ENCODE results near the gene RIOK2.

Gene RIOK2

DNA sequence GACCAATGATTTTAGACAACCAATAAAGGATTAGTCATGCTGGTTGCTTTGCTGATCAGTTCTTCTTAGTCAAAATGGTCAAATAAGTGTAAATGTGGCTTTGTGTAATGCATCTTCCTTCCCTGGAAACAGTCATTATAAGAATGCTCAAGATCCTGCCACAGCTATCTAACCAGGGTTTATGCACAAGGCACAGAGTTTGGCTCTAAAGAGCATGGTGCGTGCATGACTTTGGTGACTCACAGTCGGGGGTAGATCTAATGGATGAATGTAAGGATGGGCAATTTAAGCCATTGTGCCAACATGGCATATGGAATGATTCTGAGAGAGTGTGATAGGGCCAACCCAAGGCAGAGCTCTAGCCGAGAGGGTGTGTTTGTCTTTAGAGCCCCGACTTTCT, 47.2 kb downstream of the RIOK2 start:
- TF ChIP-seq YY1 (IDR thresholded peaks at IDR 0.05; ENCODE audit: low read depth) (no peak), NFIC (IDR thresholded peaks at IDR 0.05) (no peak), EGR1 (IDR thresholded peaks at IDR 0.05) (no peak), TCF12 (IDR thresholded peaks at IDR 0.05; ENCODE audit: low read depth) (no peak), RAD21 (IDR thresholded peaks at IDR 0.05; ENCODE audit: low read depth) (no peak), CEBPB (IDR thresholded peaks at IDR 0.05) (no peak), FOXM1 (IDR thresholded peaks at IDR 0.05; ENCODE audit: borderline replicate concordance, low read depth) (no peak), TAF1 (IDR thresholded peaks at IDR 0.05; ENCODE audit: low read depth) (no peak), ZBTB7A (IDR thresholded peaks at IDR 0.05; ENCODE audit: low read depth) (no peak), CREB1 (IDR thresholded peaks at IDR 0.05; ENCODE audit: low read depth) (no peak), EP300 (IDR thresholded peaks at IDR 0.05; ENCODE audit: borderline replicate concordance) (no peak), TEAD4 (IDR thresholded peaks at IDR 0.05) (no peak)
- TF ChIP-seq, protein P1, sequence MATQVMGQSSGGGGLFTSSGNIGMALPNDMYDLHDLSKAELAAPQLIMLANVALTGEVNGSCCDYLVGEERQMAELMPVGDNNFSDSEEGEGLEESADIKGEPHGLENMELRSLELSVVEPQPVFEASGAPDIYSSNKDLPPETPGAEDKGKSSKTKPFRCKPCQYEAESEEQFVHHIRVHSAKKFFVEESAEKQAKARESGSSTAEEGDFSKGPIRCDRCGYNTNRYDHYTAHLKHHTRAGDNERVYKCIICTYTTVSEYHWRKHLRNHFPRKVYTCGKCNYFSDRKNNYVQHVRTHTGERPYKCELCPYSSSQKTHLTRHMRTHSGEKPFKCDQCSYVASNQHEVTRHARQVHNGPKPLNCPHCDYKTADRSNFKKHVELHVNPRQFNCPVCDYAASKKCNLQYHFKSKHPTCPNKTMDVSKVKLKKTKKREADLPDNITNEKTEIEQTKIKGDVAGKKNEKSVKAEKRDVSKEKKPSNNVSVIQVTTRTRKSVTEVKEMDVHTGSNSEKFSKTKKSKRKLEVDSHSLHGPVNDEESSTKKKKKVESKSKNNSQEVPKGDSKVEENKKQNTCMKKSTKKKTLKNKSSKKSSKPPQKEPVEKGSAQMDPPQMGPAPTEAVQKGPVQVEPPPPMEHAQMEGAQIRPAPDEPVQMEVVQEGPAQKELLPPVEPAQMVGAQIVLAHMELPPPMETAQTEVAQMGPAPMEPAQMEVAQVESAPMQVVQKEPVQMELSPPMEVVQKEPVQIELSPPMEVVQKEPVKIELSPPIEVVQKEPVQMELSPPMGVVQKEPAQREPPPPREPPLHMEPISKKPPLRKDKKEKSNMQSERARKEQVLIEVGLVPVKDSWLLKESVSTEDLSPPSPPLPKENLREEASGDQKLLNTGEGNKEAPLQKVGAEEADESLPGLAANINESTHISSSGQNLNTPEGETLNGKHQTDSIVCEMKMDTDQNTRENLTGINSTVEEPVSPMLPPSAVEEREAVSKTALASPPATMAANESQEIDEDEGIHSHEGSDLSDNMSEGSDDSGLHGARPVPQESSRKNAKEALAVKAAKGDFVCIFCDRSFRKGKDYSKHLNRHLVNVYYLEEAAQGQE (IDR thresholded peaks at IDR 0.05; ENCODE audit: low read depth), result no peak
- TF ChIP-seq, protein P2, sequence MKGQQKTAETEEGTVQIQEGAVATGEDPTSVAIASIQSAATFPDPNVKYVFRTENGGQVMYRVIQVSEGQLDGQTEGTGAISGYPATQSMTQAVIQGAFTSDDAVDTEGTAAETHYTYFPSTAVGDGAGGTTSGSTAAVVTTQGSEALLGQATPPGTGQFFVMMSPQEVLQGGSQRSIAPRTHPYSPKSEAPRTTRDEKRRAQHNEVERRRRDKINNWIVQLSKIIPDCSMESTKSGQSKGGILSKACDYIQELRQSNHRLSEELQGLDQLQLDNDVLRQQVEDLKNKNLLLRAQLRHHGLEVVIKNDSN (IDR thresholded peaks at IDR 0.05), result no peak
- TF ChIP-seq, protein P3, sequence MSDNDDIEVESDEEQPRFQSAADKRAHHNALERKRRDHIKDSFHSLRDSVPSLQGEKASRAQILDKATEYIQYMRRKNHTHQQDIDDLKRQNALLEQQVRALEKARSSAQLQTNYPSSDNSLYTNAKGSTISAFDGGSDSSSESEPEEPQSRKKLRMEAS (IDR thresholded peaks at IDR 0.05), result no peak

DNA sequence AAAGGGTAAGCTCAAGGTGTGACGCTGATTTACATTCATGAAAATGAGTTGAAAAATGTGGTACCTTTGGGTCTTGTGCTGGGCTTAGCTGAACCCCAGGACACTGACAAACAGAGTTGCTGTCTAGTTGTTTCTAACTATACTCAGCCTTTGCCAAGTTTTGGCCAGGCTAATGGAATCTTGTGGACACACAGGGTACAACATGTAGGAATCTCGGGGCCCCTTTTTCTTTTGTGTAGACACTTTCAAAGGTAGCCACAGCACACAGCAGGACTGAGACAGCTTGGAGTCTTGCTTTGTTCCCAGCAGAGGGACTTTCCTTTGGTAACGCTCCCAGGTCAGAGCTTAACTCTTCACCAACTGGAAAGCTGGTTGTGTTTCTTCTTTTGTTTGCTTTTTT, 48.4 kb downstream of the RIOK2 start:
- TF ChIP-seq EGR1 (IDR thresholded peaks at IDR 0.05) (no peak), NFIC (IDR thresholded peaks at IDR 0.05) (no peak), EP300 (IDR thresholded peaks at IDR 0.05; ENCODE audit: borderline replicate concordance) (no peak), FOXM1 (IDR thresholded peaks at IDR 0.05; ENCODE audit: borderline replicate concordance, low read depth) (no peak), RAD21 (IDR thresholded peaks at IDR 0.05; ENCODE audit: low read depth) (no peak), TAF1 (IDR thresholded peaks at IDR 0.05; ENCODE audit: low read depth) (no peak), CREB1 (IDR thresholded peaks at IDR 0.05; ENCODE audit: low read depth) (no peak), TCF12 (IDR thresholded peaks at IDR 0.05; ENCODE audit: low read depth) (no peak), CEBPB (IDR thresholded peaks at IDR 0.05) (no peak), TEAD4 (IDR thresholded peaks at IDR 0.05) (no peak), ZBTB7A (IDR thresholded peaks at IDR 0.05; ENCODE audit: low read depth) (no peak)
- TF ChIP-seq, protein P3 (IDR thresholded peaks at IDR 0.05), result no peak
- TF ChIP-seq, protein P2 (IDR thresholded peaks at IDR 0.05), result no peak
- TF ChIP-seq, protein P1 (IDR thresholded peaks at IDR 0.05; ENCODE audit: low read depth), result no peak

DNA sequence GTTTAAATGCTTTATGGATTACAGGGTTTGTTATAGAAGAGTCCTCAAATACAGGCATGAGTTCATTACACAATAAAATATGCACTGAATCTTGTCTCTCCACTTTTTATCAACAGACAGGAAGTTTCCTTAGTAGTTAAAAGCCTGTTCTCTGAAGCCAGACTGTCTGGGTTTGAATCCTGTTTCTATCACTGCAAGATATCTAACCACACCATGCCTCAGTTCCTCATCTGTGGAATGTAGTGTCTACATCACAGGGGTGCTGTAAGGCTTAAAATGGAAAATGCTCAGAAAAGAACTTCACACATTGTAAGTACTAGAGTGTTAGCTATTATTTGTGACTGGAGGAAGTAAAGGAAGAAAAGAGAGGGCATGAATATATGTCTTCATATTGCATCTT, 49.9 kb downstream of the RIOK2 start:
- TF ChIP-seq ZBTB7A (IDR thresholded peaks at IDR 0.05; ENCODE audit: low read depth) (no peak), TEAD4 (IDR thresholded peaks at IDR 0.05) (no peak), CEBPB (IDR thresholded peaks at IDR 0.05) (no peak), FOXM1 (IDR thresholded peaks at IDR 0.05; ENCODE audit: borderline replicate concordance, low read depth) (no peak), RAD21 (IDR thresholded peaks at IDR 0.05; ENCODE audit: low read depth) (no peak), YY1 (IDR thresholded peaks at IDR 0.05; ENCODE audit: low read depth) (no peak), TCF12 (IDR thresholded peaks at IDR 0.05; ENCODE audit: low read depth) (no peak), TAF1 (IDR thresholded peaks at IDR 0.05; ENCODE audit: low read depth) (no peak), NFIC (IDR thresholded peaks at IDR 0.05) (no peak), EP300 (IDR thresholded peaks at IDR 0.05; ENCODE audit: borderline replicate concordance) (no peak)
- TF ChIP-seq, protein P3 (IDR thresholded peaks at IDR 0.05), result no peak
- TF ChIP-seq, protein P2 (IDR thresholded peaks at IDR 0.05), result no peak
- TF ChIP-seq, protein P1 (IDR thresholded peaks at IDR 0.05; ENCODE audit: low read depth), result no peak

Data from Ishikawa (cell line).